NB4 (cell line): ENCODE data around the gene DOCK4.
A peak's percentile ranks its signal among the peaks of the same experiment; 100 is the strongest.

ENCODE experiments used
- DNase-seq: peaks from one replicate; pipeline ENCODE4 v3.0.0; 2010; ENCODE audit warnings: low read depth
- H3K4me3 ChIP-seq: one replicate; pipeline ENCODE4 v1.5.1; 2011; ENCODE audit warnings: mild to moderate bottlenecking, low read depth, low read length, moderate library complexity
- CTCF ChIP-seq: IDR thresholded peaks from one replicate; pipeline ENCODE4 v1.5.1; 2012; ENCODE audit warnings: low read depth, low read length
- MAX ChIP-seq: IDR thresholded peaks from 2 replicates; pipeline ENCODE4 v1.6.1; 2011; ENCODE audit warnings: low read depth, low read length
- MYC ChIP-seq: IDR thresholded peaks from 2 replicates; pipeline ENCODE4 v1.6.1; 2011; ENCODE audit warnings: low read depth, low read length
- POLR2A ChIP-seq: IDR thresholded peaks from 2 replicates; pipeline ENCODE4 v1.6.1; 2011; ENCODE audit warnings: mild to moderate bottlenecking; ENCODE audit not compliant: insufficient read length; ENCODE audit errors: extremely low read depth

Gene DOCK4

GRCh38 chr7:112212571-112212970 lies 6.4 kb upstream of the DOCK4 start:
- no peak overlapping the region for H3K4me3 ChIP-seq
- no peak for DNase-seq
- TF ChIP-seq CTCF (no peak), POLR2A (no peak), MYC (no peak), MAX (no peak)

- TF ChIP-seq POLR2A (no peak), MYC (no peak), MAX (no peak), CTCF (no peak)
- DNase-seq: no peak
- H3K4me3 ChIP-seq: no peak overlapping the region
Measured at GRCh38 chr7:112211348-112211907, 5.2 kb upstream of the DOCK4 start.

- DNase-seq: no peak
- peak overlapping the region; percentile 93 for H3K4me3 ChIP-seq
- no peak for TF ChIP-seq MAX
- no peak for TF ChIP-seq POLR2A
- TF ChIP-seq MYC: no peak
- no peak for TF ChIP-seq CTCF
Measured at GRCh38 chr7:112207765-112208164, 1.6 kb upstream of the DOCK4 start.

- H3K4me3 ChIP-seq: peak overlapping the region; percentile 93
- no peak for TF ChIP-seq MAX
- no peak for TF ChIP-seq CTCF
- no peak for TF ChIP-seq MYC
- no peak for TF ChIP-seq POLR2A
- peak; percentile 35 for DNase-seq
Measured at GRCh38 chr7:112206991-112207592, 893 bp upstream of the DOCK4 start.

GRCh38 chr7:112205343-112206237 lies 609 bp downstream of the DOCK4 start:
- H3K4me3 ChIP-seq: peak overlapping the region; percentile 80
- TF ChIP-seq MAX: peak; percentile 15; the same call in 1 of the 2 replicates
- no peak for TF ChIP-seq MYC
- DNase-seq: peak; percentile 71

GRCh38 chr7:112204499-112205342 lies 1.5 kb downstream of the DOCK4 start:
- TF ChIP-seq MAX (no peak), POLR2A (no peak), MYC (no peak), CTCF (no peak)
- peak; percentile 72 for DNase-seq
- peak overlapping the region; percentile 80 for H3K4me3 ChIP-seq
